ENCODE data around the gene CRABP2.
A peak's percentile ranks its signal among the peaks of the same experiment; 100 is the strongest.

The CRABP2 gene

DNA sequence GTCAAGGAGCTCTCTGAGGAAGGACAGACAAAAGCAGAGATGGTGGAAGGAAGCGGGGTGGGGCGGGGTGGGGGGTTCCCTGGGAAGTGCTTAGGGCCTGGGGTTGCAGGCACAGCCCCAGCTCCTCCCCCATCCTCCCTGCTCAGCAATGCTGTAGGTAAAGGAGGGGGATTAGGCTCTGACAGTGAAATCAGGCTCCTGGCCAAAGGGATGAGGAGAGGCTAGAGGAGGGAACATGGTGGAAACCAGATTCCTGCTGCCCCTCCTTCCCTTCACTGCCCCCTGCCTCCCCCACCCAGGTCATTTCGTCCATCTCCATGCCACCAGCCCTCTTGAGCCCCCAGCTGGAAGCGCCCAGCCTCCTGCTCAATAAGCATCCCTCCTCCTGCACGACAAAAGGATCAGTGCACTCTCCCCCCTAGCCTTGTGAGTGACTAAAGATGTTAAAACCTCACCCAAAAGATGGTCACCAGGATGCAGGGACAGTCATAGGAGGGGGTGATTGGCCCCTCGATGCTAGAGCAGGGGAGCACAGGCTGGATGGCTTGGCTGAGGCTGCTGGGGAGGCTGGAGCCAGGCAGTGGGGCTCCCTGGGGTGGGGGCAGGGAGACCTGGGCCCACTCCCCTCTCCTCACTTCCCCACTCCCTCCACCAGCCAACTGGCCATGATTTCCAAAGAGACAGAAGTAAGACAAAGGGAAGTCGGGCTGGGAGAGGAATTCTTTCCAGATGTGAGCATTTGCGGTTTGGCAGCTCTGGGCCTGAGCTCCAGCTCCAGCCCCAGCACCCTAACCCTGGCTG lies 2.2 kb upstream of the CRABP2 start:
- no peak for DNase-seq

DNA sequence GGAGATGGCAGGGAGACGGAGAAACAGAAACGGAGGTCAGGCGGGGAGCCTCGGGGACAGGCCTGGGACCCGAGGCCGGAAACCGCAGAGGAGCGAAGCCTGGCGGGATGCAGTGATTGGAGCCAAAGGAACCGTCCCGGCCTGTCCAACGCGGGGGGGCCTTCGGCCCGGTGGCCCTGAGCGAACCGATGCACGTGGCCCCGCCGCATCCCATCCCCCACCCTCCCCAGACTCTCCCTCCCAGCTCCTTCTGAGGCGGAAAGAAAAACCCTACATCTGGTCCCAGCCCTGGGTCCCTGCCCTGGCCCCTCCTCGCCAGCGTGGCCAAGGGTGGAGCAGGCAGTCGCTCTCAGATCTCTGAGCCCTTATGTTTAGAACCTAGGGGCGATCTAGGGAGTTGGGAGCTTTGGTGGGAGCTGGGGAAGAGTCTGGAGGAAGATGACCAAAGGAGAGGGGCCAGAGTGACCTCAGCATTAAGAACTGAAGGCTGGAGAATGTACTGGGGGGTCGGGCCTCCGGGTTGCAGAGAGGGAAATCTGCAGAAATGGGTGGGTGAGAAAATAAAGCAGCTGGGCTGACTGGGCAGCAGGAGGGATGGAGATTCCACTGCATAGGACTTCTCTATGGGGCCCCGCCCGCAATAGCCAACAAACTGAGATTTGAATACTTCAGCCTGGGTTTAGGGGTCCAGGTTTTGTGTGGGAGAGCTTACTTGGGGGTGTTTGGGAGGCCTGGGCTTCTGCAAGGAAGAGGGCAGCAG lies 1.5 kb upstream of the CRABP2 start:
- peak; percentile 27 to 31 for DNase-seq

DNA sequence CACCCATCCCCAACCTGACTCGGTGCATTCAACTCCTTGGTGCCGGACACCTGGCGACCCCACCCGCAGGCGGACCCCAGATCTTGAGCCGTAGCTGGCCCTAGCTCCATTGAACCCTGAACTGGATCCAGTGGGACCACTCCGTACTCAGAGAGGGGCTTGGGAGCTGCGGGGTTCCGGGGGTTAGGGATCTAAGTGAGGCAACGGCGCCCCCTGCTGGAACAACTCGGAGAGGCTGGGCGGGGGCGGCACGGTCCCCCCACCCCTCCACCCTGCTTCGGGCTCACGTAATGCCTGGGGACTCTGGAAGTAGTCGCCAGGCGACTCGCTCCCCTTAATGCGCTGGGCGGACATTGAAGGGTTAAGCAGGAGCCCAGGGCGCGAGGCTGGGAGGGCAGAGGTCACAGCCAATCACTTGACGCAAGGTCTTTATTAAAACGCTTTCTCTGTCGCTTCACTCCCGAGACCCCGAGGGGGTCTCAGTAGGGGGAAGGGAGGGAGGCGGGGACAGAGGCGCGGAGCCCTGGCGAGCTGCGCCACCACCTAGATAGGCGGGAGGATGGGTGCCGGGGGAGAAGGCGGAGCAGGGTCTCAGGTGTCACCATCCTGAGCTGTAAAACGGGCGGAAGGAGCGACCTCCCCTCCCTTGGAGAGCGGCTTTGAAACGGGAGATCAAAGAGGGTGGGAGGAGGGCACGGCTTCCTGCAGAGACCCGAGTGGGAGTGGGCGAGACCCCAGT lies 704 bp upstream of the CRABP2 start:
- peak; percentile 80 for DNase-seq

DNA sequence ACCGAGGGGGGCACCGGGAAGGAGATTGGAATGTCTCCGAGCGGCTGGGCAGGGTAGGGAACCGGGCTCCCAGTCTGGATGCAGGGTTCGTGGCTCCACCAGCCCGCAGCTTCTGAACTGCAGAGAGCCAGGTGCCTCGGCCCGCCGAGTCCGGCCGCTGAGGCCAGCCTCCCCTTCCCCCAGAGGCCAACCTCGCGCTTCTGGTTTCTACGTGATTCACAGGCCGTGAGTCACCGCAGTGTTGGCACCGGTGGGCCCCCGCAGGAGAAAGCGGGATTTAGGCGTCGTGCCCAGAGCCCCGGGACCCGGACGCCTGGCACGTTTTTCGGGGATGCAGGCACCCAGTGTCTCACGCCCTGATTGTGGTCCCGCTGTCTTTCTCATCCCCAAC lies 458 bp downstream of the CRABP2 start:
- DNase-seq = peak; percentile 56 to 58

DNA sequence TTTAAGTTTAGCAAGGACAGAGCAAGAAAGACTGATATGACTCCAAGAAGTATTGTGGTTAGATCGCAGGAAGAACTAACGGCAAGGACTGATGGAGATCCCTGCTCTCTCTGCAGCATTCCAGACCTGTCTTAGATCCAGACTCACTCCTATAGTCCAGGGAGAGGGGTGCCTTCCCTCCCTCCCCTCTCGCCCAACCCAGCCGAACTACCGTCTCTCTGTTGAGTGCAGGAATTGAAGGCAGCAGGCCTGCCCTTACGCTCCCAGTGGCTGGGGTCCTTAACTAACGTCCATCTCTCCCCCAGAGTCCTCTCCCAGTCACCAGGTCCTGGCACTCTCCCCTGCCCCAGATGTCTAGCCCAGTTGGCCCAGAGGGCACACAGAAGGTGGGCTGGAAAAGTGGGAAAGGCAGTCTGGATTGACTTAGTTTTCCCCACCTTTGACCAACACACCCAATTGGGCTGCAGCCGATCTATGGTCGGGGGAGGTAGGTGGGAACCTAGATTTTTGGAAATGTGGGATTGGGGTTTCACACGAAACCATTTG lies 1.1 kb downstream of the CRABP2 start:
- no peak for DNase-seq

DNA sequence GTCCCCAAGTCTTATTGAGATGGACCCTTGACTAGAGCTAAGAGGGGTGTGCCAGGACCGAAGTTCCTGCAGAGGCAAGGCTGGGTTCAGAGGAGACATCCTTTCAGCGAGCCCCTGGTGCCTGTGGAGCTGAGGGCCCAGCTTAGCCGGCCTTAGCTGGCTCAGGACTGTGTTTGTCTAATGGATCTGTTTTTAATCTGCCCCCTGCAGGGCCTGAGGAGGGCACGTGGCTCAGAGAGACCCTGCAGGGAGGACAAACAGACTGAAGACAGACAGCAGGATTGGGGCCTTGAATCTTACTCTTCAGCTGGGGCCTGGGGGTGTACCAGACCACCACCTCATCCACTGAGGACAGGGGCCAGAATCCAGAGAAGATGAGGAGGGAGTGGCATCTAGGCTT lies 1.6 kb downstream of the CRABP2 start:
- no peak for DNase-seq

DNA sequence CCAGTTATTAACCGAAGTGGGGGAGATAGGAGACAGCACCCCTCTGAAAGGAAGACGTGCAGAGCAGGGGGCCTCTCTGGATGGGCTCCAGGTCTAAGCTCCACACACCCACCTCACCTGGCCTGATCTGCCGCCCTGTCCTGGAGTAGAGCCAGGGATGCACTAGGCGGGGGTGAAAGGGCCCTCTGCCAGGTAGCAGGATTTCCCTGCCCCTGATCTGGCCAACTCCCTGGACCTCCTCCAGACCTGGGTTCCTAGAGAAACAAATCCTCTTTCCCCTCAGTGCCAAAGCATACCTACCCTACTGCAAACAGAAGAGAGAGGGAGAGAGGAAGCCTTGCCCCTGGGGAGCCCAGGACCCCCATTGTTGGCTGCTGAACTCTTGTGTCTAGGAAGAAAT lies 2.0 kb downstream of the CRABP2 start:
- DNase-seq = no peak

DNA sequence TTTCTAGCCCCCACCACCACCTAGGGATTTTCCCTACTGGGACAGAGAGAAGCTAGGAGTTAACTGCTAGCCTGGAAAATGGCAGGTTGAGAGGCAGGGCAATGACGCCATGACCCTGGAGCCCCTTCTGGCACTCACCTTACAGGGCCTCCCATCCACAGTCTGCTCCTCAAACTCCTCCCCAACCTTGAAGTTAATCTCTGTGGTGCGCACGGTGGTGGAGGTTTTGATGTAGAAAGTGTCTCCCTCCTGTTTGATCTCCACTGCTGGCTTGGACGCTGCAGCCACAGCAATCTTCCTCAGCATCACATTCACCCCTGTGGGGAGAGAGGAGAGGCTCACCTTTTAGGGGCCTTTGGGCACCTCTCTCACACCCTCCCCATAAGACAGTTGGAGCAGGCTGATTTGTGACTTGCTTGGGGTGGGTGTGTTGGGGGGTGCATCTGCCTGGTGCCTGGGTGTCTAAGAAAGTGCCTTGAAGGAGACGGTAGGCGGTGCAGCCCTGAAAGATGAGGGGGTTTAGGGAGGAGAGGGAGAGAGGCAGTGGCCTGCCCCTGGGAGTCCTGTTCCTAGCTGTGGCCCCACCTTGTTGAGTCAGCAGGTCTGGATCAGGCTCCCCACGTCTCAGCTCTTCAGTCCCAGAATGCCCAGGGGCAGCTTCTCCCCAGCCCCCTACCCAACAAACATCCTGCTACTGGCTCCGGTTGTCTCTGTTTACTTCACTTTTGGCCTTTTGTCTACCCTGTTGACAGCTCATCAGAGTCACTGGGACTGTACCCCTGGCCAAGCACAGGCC lies 4.4 kb downstream of the CRABP2 start:
- no peak for DNase-seq

DNA sequence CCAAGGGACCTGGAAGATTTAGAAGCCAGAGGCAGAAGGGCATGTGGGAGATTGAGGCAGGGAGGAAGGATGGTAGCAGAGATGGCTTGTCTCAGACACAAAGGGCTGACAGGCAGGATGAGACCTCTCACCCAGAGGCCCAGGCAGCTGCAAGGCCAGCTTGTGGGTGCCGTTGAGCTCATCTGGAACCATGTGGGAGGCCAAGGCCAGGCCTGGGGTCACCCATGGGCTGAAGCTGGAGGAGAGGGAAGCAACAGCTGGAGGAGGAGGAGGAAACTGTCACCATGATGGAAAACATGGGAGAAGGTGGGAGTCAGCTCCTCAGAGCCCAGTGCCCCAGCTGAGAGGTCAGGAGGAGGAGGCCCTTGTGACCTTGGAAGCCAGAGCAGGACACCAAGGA lies 6.4 kb downstream of the CRABP2 start:
- DNase-seq = no peak

DNA sequence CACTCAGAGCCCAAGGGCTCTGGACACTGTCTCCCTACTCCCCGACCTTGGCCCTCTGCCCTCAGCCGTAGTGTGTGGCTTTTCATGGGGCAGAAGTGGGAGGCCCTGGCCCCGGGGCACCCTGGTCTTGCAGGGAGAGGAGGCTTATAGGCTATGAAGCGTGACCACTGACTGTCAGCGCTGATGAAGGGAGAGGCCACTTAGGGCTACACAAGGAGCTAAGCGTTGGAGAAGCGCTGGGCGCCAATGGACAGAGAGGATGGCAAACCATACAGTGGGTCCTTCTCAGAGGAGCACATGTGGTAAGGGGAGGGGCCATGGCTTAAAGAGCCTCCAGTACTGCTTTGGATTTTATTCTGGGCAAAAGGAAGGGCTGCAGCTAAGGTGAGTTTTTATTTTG lies 7.9 kb downstream of the CRABP2 start:
- DNase-seq = no peak

DNA sequence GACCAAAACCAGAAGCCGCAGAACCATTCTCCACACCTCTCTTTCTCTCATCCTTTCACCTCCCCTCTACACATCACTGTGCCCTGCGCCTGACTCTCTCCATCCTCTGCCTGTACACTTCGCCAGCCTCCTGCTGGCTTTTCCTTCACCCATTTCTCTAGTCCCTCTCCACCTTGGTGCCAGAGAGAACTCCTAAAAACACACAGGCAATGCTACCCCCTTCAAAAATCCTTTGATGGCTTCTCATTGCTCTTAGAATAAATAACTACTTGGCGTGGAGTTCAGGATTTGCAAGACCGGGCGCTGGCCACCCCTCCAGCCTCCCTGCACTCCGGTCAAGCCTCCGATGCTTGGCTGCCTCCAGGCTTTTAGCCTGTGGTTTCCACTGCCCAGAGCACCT lies 8.6 kb downstream of the CRABP2 start:
- DNase-seq = no peak

DNA sequence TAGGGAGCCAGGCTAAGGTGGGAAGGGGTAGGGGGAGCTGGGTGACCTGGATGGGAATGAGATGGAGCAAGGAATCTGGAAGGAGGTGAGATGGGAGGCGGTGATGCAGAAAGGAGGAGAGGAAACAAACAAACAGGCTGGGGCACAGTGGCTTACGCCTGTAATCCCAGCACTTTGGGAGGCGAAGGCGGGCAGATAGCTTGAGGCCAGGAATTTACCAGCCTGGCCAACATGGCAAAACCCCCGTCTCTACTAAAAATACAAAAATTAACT lies 10.8 kb downstream of the CRABP2 start:
- DNase-seq = no peak

DNA sequence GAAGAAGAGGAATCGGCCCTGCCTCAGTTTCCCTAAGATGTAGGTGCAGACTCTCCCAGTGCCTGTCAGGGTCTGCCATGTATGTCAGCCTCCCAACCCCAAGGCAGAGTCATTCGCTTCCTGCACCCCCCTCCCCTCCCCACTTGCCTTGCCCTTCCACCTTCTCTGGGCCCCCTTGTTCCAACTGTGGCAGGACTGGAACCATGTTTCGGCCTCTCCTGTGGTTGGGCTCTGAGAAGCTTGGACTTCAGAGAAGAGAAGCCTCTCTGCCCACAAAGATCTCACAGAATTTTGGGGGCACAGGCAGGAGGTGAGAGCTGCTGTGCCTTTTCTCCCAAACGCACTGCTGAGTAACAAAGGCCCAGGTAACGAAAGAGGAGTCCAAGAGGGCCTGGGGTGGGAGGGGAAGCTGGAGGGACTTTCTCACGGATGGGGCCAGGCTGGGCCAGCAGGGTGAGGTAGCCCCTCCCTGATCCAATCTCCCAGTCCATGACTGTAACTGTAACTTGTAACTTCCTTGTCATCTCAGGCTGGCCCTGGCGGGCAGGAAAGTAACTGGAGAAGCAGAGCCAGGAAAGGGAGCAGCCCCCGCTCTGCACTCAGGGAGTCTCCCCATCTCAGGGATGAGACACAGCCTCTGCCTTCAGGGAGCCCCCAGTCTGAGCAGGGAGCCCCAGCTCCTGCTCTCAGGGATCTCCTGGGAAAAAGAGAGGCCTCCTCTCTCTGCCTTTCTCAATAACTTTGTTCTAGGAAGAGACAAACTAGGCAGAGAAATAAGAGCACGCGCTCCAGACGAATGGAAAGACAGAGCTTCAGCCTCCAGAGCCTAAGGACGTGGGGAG lies 11.3 kb downstream of the CRABP2 start:
- DNase-seq = no peak

DNA sequence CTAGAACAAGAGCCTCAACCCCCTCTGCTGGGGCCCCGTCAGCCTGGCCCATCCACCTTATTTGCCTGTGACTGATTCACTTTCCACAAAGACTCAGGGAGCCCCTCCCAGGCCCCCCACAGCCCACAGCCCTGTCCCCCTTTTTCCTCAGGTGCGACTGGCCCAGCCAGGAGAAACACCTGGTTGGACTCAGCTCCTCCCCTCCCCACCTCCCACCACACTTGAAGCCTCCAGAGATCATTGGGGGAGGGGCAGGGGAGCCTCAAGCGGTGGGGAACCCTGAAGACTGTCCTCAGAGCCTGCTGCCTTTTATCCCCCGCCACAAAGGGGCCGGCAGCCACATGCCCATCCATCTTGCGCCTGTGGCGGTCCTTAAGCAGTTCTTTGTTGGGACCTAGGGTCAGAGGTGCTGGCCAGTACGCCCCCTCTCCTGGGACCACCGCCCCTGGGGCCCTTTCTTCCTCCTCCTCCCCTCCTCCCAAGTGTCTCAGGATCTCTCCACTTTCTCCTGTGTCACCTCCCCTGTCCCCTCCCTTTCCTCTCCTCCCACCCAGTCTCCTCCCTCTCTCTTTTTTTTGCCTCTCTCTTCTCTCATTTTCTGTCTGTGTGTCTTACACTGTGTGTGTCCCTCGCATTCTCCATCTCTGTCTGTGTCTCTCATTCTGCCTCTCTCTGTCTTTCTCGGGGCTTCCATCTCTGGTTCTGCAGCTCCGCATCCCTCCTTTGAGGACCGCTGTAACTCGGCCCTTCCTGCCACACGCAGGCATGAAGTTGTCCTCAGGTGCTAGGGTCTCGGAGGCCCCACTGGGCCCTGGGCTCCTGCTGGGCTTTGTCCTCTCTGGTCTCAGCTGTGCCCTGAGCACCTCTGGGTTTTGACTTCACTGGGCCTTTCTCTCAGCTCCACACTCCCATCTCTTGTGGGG lies 12.2 kb downstream of the CRABP2 start:
- no peak for DNase-seq

DNA sequence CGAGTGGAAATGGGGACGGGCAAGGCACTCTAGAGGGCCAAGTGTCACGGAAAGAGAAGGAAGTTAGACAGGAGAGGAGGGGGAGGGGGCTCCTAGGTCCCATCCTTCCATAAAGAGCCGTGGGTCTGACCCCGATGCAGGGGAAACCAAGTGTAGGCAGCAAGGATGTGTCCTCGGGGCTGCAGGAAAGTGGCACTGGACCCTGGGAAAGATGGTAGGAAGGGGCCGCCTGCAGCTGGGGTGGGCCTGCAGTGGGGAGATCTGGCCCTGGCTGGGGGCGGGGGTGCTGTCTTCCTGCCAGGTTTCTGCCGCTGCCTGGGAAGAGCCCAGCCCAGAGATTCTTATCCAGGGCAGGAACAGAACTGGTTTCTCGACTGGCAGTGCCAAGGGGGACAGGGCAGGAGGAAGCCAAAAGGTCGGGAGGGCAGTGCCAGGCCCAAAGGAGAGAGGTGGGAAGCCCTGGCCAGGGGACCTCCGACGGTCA lies 12.9 kb downstream of the CRABP2 start:
- no peak for DNase-seq

DNA sequence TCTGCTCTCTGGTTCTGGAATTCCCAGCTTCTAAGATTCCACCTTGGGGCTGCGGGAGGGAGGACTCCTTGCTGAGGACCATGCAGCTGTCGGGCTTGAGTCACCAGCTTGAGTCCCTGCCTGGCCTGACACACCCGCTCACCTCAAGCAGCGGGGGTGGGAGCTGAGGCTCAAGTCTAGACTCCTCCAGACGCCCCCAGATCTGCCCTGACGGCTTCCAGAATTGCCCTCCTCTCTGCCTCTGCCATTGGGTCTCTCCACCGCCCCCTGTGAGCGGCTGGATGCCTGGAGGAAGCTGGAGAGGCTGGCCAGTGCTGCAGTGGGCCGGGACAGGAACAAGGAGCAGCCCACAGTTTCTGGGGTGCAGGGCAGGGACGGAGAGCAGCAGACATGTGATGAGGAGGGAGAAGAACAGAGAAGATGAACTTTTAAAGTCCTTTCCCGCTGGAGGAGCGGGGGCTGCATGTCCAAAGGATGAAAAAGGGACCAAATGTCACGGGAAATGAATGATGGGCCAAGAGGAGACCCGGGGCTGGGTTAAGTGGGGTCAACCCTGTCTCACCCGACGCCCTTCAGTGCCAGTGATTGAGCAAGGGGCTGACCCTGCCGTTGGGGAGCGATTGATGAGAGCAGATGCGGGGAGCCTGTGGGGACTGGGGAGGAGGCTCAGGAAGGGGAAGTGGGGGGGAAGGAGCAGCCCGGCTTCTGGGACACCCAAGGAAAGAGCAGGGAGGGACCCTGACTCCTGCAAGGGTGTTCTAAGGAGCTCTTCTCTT lies 13.5 kb downstream of the CRABP2 start:
- no peak for DNase-seq

DNA sequence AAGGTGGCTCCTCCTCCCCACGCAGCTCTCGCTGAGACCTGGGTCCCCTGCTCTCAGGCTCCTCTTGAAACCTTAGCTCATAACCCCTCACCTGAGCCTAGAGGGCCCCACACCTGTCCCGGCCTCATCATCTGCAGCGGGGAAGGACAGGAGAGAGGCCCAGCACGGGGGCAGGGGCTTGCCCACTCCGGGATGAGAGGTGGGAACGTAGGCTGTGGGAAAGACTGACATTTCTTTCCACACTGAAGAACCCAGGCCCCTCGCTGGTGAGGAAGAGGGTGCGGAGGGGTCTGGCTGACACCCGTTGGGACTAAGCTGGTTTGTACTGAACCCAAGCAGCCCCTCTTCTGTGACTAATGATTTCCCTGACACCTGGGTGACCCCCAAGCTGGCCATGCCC lies 14.2 kb downstream of the CRABP2 start:
- DNase-seq = no peak

DNA sequence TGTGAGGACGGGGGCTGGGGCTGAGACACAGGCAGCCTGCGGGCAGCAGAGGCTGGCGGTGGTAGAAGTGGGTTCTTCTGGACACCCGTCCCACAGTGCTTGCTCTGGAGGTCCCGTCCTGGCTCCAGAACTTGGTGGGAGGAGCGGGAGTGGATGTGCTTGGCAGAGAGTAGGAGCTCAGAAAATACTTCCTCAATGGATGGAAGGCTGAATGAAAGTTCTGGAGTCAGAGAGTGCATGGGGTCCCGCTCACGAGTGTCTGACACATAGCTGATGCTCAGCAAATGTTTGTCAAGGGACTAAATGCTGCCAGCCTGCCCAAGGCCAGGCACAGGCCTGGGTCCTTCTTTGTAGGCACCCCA lies 14.7 kb downstream of the CRABP2 start:
- DNase-seq = no peak

DNA sequence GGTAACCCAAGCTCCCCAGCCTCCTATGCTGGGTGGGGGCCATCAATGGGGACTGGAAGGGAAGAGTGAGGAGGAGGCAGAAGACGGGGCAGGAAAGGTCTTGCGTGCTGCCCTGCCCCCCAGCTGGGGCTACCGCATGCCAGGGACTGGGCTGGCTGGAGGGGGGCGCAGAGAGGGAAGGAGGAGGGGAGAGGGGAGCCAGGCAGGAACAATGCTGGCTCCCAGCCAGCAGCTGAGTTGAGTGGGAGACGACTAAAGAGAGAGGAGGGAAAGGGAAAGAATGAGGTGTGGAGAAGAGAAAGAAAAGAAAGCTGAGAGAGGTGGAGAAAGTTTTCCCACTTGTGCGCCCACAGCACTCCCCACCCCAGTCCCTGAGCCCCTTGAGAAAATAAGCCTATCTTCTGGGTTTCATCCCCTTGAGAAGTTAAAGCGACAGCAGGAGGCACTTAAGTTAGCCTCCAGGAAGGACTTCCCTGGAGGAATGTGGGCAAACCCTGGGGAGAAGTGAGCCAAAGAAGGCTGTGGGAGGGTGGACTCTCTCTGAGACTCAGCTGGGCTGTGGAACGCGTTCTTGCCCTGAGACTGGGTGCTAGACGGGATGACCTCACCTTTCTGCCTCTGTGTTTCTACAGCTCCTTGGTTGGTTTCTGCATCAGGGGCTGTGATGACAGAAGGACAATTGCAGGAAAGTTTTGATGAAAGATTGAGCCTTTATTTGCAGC lies 15.3 kb downstream of the CRABP2 start:
- DNase-seq = no peak

All from stimulated activated CD4-positive, alpha-beta T cell treated with anti-CD3 and anti-CD28 coated beads, Interleukin-2, amount 100 ng/mL, for 24 hours (primary cell).